GM23338 (cell line): ENCODE data around the gene PTGIR. TPM values are rescaled to one million over a fixed set of nuclear protein-coding genes. Genes with fewer than 3 reads are reported as not detected.

Source experiments
- ATAC-seq: fragments of 200-7000 bp; cut with Tn5 transposase; 3 replicates; pipeline ENCODE4 v1.9.1; 2020
- DNase-seq: peaks from one replicate; pipeline ENCODE4 v3.0.0-alpha.2; 2015; ENCODE audit warnings: low spot score
- H2AFZ ChIP-seq: fragments of 200-600 bp; sonication (generic); 2 replicates; pipeline ENCODE4 v1.8.0; 2016; ENCODE audit warnings: antibody characterized with exemption, mild to moderate bottlenecking, moderate library complexity
- H3F3A ChIP-seq: fragments of 200-600 bp; sonication (generic); replicated peaks from 2 replicates; pipeline ENCODE4 v1.8.0; 2017; ENCODE audit warnings: antibody characterized with exemption, mixed run types, low read depth
- H3K27ac ChIP-seq: fragments of 200-600 bp; sonication (generic); 2 replicates; pipeline ENCODE4 v1.6.1; 2016; ENCODE audit warnings: low read depth
- H3K27me3 ChIP-seq: fragments of 200-600 bp; sonication (generic); 2 replicates; pipeline ENCODE4 v1.8.0; 2016; ENCODE audit warnings: mild to moderate bottlenecking, mixed run types, moderate library complexity; ENCODE audit not compliant: insufficient read depth
- H3K36me3 ChIP-seq: fragments of 200-600 bp; sonication (generic); 2 replicates; pipeline ENCODE4 v1.8.0; 2016; ENCODE audit warnings: mild to moderate bottlenecking; ENCODE audit not compliant: insufficient read depth
- H3K4me1 ChIP-seq: fragments of 200-600 bp; sonication (generic); 2 replicates; pipeline ENCODE4 v1.8.0; 2016; ENCODE audit warnings: mild to moderate bottlenecking, moderate library complexity; ENCODE audit not compliant: insufficient read depth
- H3K4me2 ChIP-seq: fragments of 200-600 bp; sonication (generic); 2 replicates; pipeline ENCODE4 v1.7.1; 2017; ENCODE audit warnings: mixed run types
- H3K4me3 ChIP-seq: fragments of 200-600 bp; sonication (generic); 2 replicates; pipeline ENCODE4 v1.6.1; 2016; ENCODE audit warnings: mixed run types
- H3K79me2 ChIP-seq: fragments of 200-600 bp; sonication (generic); replicated peaks from 2 replicates; pipeline ENCODE4 v1.8.0; 2017; ENCODE audit warnings: mild to moderate bottlenecking; ENCODE audit not compliant: insufficient read depth
- H3K9me2 ChIP-seq: fragments of 200-600 bp; sonication (generic); 2 replicates; pipeline ENCODE4 v1.8.0; 2017; ENCODE audit not compliant: insufficient read depth
- H4K20me1 ChIP-seq: fragments of 200-600 bp; sonication (generic); replicated peaks from 2 replicates; pipeline ENCODE4 v1.8.0; 2017; ENCODE audit warnings: mild to moderate bottlenecking; ENCODE audit not compliant: insufficient read depth
- H3K27ac Mint-ChIP-seq: 2 replicates; pipeline ENCODE4 v1.8.0; 2020; ENCODE audit warnings: inconsistent platforms, mild to moderate bottlenecking, moderate library complexity, mixed read lengths
- H3K27me3 Mint-ChIP-seq: 3 replicates; pipeline ENCODE4 v1.8.0; 2022; ENCODE audit warnings: low read depth, mild to moderate bottlenecking, moderate library complexity, mixed read lengths, inconsistent platforms; ENCODE audit not compliant: insufficient read depth, poor library complexity
- H3K36me3 Mint-ChIP-seq: 3 replicates; pipeline ENCODE4 v1.8.0; 2021; ENCODE audit warnings: low read depth, mild to moderate bottlenecking, inconsistent platforms, moderate library complexity, mixed read lengths
- H3K4me1 Mint-ChIP-seq: 3 replicates; pipeline ENCODE4 v1.8.0; 2020; ENCODE audit warnings: mild to moderate bottlenecking, inconsistent platforms, mixed read lengths
- H3K4me3 Mint-ChIP-seq: 3 replicates; pipeline ENCODE4 v1.8.0; 2021; ENCODE audit warnings: moderate library complexity, mild to moderate bottlenecking, inconsistent platforms, mixed read lengths
- H3K9me3 Mint-ChIP-seq: 3 replicates; pipeline ENCODE4 v1.8.0; 2020; ENCODE audit warnings: moderate library complexity, mild to moderate bottlenecking, inconsistent platforms, mixed read lengths
- CREB1 ChIP-seq: fragments of 250-450 bp; sonication (Bioruptor Pico); IDR thresholded peaks from 2 replicates; pipeline ENCODE4 v1.5.0; 2020; ENCODE audit warnings: low read depth, mild to moderate bottlenecking, moderate library complexity
- CTCF ChIP-seq, 2 experiments: fragments of 200-600 bp in 1 of 2; sonication (generic) in 1 of 2; conservative IDR thresholded peaks; 2 replicates each; pipeline versions ENCODE4 v1.5.1 to v1.6.1; 2016 to 2017; ENCODE audit warnings: antibody characterized with exemption in 2 of 2, low read depth in 2 of 2, mild to moderate bottlenecking in 2 of 2, moderate library complexity in 1 of 2
- ETS1 ChIP-seq: IDR thresholded peaks from 2 replicates; pipeline ENCODE4 v1.6.1; 2016; ENCODE audit warnings: antibody characterized with exemption
- EZH2 ChIP-seq: fragments of 200-600 bp; sonication (generic); IDR thresholded peaks from one replicate; pipeline ENCODE4 v1.8.0; 2017; ENCODE audit warnings: antibody characterized with exemption, mild to moderate bottlenecking, low read depth; ENCODE audit not compliant: unreplicated experiment
- EZH2phosphoT487 ChIP-seq: fragments of 200-600 bp; sonication (generic); IDR thresholded peaks from one replicate; pipeline ENCODE4 v1.8.1; 2018; ENCODE audit warnings: antibody characterized with exemption; ENCODE audit not compliant: unreplicated experiment
- JUNB ChIP-seq: IDR thresholded peaks from one replicate; pipeline ENCODE4 v1.6.1; 2016; ENCODE audit warnings: antibody characterized with exemption; ENCODE audit not compliant: unreplicated experiment
- NANOG ChIP-seq: IDR thresholded peaks from 2 replicates; pipeline ENCODE4 v1.6.1; 2016; ENCODE audit warnings: antibody characterized with exemption, borderline replicate concordance
- POLR2AphosphoS5 ChIP-seq: IDR thresholded peaks from 2 replicates; pipeline ENCODE4 v1.6.1; 2016; ENCODE audit warnings: antibody characterized with exemption, low read depth
- REST ChIP-seq: IDR thresholded peaks from one replicate; pipeline ENCODE4 v1.6.1; 2018; ENCODE audit warnings: antibody characterized with exemption; ENCODE audit not compliant: unreplicated experiment
- STAT1 ChIP-seq: IDR thresholded peaks from one replicate; pipeline ENCODE4 v1.6.1; 2016; ENCODE audit warnings: antibody characterized with exemption; ENCODE audit not compliant: unreplicated experiment
- ZNF114 ChIP-seq: fragments of 250-450 bp; sonication (Bioruptor Pico); IDR thresholded peaks from 2 replicates; pipeline ENCODE4 v1.5.0; 2020; ENCODE audit warnings: mild to moderate bottlenecking, moderate library complexity
- ZNF331 ChIP-seq: fragments of 250-450 bp; sonication (Bioruptor Pico); IDR thresholded peaks from 2 replicates; pipeline ENCODE4 v1.5.0; 2020; ENCODE audit warnings: low read depth, mild to moderate bottlenecking, moderate library complexity
- ZNF462 ChIP-seq: fragments of 250-450 bp; sonication (Bioruptor Pico); IDR thresholded peaks from 2 replicates; pipeline ENCODE4 v1.5.0; 2020; ENCODE audit warnings: mild to moderate bottlenecking, moderate library complexity
- polyA plus RNA-seq: library from polyadenylated mRNA; unstranded; fragments of >200 nt; fragmentation: Nextera tagmentation; extraction: Ambion mirVana; gene quantifications from 2 replicates; pipeline ENCODE4 v1.2.1, GENCODE V29; 2016
- total RNA-seq: library from RNA; depleted of rRNA; stranded (reverse); fragments of >200 nt; shearing (Covaris generic); gene quantifications from 2 replicates; pipeline ENCODE4 v1.2.3, GENCODE V29; 2014

PTGIR gene
- total and polyA plus RNA-seq, 2 experiments from 2014 or later, result not detected

GRCh38 chr19:46640656-46641055, 15.8 kb upstream of the PTGIR start:
- Mint-ChIP-seq H3K4me1 (peaks cover 3% of the 10 kb centered on the region; the same call in 1 of the 3 replicates), H3K27ac (no peak overlapping the region), H3K27me3 (peaks cover 24% of the 10 kb centered on the region), H3K36me3 (no peaks in the 10 kb centered on the region), H3K4me3 (peak overlapping the region; percentile 49; the same call in 1 of the 3 replicates), H3K9me3 (no peaks in the 10 kb centered on the region; the same call in 2 of the 3 replicates)
- Histone ChIP-seq H4K20me1 (no peaks in the 10 kb centered on the region), H3K27me3 (peaks cover 77% of the 10 kb centered on the region), H3K4me1 (peaks cover 15% of the 10 kb centered on the region; the same call in 1 of the 2 replicates), H3K27ac (no peak overlapping the region), H3K79me2 (no peaks in the 10 kb centered on the region), H3K36me3 (no peaks in the 10 kb centered on the region), H3K9me2 (no peaks in the 10 kb centered on the region), H3K4me3 (no peak overlapping the region), H2AFZ (no peak overlapping the region), H3F3A (peaks cover 12% of the 10 kb centered on the region; the same call in 1 of the 2 replicates), H3K4me2 (no peak overlapping the region)
- TF ChIP-seq REST (no peak), POLR2AphosphoS5 (no peak), CTCF (conservative IDR thresholded peaks at IDR 0.05; ENCODE audit: low read depth in 2 of 2) (no peak), EZH2 (no peak), EZH2phosphoT487 (no peak), NANOG (no peak), ZNF462 (no peak), CREB1 (CRISPR knock-in tag) (no peak), ZNF331 (CRISPR knock-in tag) (no peak), STAT1 (no peak), JUNB (no peak), ETS1 (no peak), ZNF114 (CRISPR knock-in tag) (no peak)
- ATAC-seq, result no peak
- no peak for DNase-seq
